ENCODE data around the gene ETNK2. TPM values are rescaled to one million over a fixed set of nuclear protein-coding genes. Genes with fewer than 3 reads are reported as not detected.

ETNK2 gene
- total and polyA plus RNA-seq, 2 of the 13 experiments (the other 11 are each of a cell fraction or from before 2014, with no cell fraction given): 15.5 to 42.8 TPM

DNA sequence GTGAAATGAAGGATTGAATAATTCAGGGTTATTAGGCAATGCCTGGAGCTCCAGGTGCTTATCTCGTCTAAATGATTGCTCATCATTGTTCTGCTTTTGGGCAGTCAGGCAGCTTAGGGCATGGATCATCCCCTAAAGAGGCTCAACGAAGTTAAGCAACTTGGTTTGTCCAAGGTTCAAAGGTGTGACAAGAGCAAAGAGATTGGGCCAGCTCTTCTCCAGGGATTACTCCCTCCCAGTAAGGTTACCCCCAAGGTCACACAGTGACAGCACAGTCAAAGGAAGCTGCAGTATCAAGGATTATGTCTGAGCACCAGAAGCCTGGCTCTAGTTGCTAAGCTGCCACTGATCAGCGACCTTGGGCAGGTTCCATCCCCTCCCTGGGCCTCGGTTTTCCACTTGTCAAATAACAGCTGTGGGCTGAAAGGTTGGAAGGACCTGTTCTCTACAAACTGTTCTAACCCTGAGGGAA is 6.8 kb downstream of the ETNK2 start (continued):
- TF ChIP-seq, protein P1, sequence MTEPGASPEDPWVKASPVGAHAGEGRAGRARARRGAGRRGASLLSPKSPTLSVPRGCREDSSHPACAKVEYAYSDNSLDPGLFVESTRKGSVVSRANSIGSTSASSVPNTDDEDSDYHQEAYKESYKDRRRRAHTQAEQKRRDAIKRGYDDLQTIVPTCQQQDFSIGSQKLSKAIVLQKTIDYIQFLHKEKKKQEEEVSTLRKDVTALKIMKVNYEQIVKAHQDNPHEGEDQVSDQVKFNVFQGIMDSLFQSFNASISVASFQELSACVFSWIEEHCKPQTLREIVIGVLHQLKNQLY (CRISPR knock-in tag; IDR thresholded peaks at IDR 0.05): peak; percentile 83; the same call in 1 of the 2 replicates
- peak; percentile 31; the same call in 1 of the 2 replicates for TF ChIP-seq KMT2B (CRISPR knock-in tag; IDR thresholded peaks at IDR 0.05)
- TF ChIP-seq RBM22 (optimal IDR thresholded peaks at IDR 0.05; ENCODE audit: low read length): no peak
- TF ChIP-seq CBX2 (IDR thresholded peaks at IDR 0.05; ENCODE audit: low read depth, low read length): no peak
- TF ChIP-seq CBX2 (CRISPR knock-in tag; IDR thresholded peaks at IDR 0.05; ENCODE audit: low read depth): no peak
- TF ChIP-seq, protein P2, sequence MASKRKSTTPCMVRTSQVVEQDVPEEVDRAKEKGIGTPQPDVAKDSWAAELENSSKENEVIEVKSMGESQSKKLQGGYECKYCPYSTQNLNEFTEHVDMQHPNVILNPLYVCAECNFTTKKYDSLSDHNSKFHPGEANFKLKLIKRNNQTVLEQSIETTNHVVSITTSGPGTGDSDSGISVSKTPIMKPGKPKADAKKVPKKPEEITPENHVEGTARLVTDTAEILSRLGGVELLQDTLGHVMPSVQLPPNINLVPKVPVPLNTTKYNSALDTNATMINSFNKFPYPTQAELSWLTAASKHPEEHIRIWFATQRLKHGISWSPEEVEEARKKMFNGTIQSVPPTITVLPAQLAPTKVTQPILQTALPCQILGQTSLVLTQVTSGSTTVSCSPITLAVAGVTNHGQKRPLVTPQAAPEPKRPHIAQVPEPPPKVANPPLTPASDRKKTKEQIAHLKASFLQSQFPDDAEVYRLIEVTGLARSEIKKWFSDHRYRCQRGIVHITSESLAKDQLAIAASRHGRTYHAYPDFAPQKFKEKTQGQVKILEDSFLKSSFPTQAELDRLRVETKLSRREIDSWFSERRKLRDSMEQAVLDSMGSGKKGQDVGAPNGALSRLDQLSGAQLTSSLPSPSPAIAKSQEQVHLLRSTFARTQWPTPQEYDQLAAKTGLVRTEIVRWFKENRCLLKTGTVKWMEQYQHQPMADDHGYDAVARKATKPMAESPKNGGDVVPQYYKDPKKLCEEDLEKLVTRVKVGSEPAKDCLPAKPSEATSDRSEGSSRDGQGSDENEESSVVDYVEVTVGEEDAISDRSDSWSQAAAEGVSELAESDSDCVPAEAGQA (IDR thresholded peaks at IDR 0.05; ENCODE audit: low read depth): no peak
- TF ChIP-seq, protein P2 (CRISPR knock-in tag; IDR thresholded peaks at IDR 0.05; ENCODE audit: borderline replicate concordance): no peak
- peak; percentile 90 for TF ChIP-seq SOX5 (CRISPR knock-in tag; IDR thresholded peaks at IDR 0.05; ENCODE audit: borderline replicate concordance)
- TF ChIP-seq BRD4 (CRISPR knock-in tag; IDR thresholded peaks at IDR 0.05): no peak
- no peak for TF ChIP-seq FLYWCH1 (CRISPR knock-in tag; IDR thresholded peaks at IDR 0.05)
- no peak for TF ChIP-seq ARNT (IDR thresholded peaks at IDR 0.05)
- TF ChIP-seq ARID2 (CRISPR knock-in tag; IDR thresholded peaks at IDR 0.05; ENCODE audit: borderline replicate concordance): no peak; the same call in 1 of the 2 replicates
- no peak for TF ChIP-seq ZZZ3 (CRISPR knock-in tag; IDR thresholded peaks at IDR 0.05; ENCODE audit: borderline replicate concordance)
- peak in 1 of 2 experiments; percentile 19; a peak in 1 of 4 replicates for TF ChIP-seq MAFK (conservative IDR thresholded peaks at IDR 0.05 in 1 of 2, IDR thresholded peaks at IDR 0.05 in 1 of 2; ENCODE audit: low read length in 2 of 2)
- TF ChIP-seq GABPB1 (CRISPR knock-in tag; IDR thresholded peaks at IDR 0.05): no peak; the same call in none of the 2 replicates
- TF ChIP-seq, protein P3, sequence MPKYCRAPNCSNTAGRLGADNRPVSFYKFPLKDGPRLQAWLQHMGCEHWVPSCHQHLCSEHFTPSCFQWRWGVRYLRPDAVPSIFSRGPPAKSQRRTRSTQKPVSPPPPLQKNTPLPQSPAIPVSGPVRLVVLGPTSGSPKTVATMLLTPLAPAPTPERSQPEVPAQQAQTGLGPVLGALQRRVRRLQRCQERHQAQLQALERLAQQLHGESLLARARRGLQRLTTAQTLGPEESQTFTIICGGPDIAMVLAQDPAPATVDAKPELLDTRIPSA (CRISPR knock-in tag; IDR thresholded peaks at IDR 0.05; ENCODE audit: borderline replicate concordance): no peak
- no peak for TF ChIP-seq ZNF660 (CRISPR knock-in tag; IDR thresholded peaks at IDR 0.05; ENCODE audit: borderline replicate concordance, low read depth)
- TF ChIP-seq CHCHD3 (CRISPR knock-in tag; IDR thresholded peaks at IDR 0.05): no peak
- TF ChIP-seq ZNF790 (CRISPR knock-in tag; IDR thresholded peaks at IDR 0.05; ENCODE audit: borderline replicate concordance): no peak
- TF ChIP-seq, protein P4, sequence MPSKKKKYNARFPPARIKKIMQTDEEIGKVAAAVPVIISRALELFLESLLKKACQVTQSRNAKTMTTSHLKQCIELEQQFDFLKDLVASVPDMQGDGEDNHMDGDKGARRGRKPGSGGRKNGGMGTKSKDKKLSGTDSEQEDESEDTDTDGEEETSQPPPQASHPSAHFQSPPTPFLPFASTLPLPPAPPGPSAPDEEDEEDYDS (CRISPR knock-in tag; IDR thresholded peaks at IDR 0.05): peak; percentile 64
- TF ChIP-seq GATA4 (IDR thresholded peaks at IDR 0.05; ENCODE audit: borderline replicate concordance, low read depth): 0 out of 2 replicates have a peak, but pooled peaks have one; percentile 7
- 0 out of 2 replicates have a peak, but pooled peaks have one; percentile 32 for TF ChIP-seq MAZ (IDR thresholded peaks at IDR 0.05; ENCODE audit: borderline replicate concordance, low read depth, low read length)
- TF ChIP-seq MAZ (CRISPR knock-in tag; IDR thresholded peaks at IDR 0.05; ENCODE audit: low read depth): peak; percentile 72; the same call in 1 of the 2 replicates
- no peak for TF ChIP-seq ZNF441 (CRISPR knock-in tag; IDR thresholded peaks at IDR 0.05; ENCODE audit: borderline replicate concordance)
- no peak for TF ChIP-seq ZNF501 (CRISPR knock-in tag; IDR thresholded peaks at IDR 0.05)
